ENCODE data around the gene EPB41L2.

Gene EPB41L2

GRCh38 chr6:130796313-130796905 lies 266.6 kb downstream of the EPB41L2 start:
- no peak for DNase-seq (ENCODE audit: low read depth)

GRCh38 chr6:130794738-130795137 lies 268.3 kb downstream of the EPB41L2 start:
- DNase-seq (ENCODE audit: low read depth), result no peak

DNA sequence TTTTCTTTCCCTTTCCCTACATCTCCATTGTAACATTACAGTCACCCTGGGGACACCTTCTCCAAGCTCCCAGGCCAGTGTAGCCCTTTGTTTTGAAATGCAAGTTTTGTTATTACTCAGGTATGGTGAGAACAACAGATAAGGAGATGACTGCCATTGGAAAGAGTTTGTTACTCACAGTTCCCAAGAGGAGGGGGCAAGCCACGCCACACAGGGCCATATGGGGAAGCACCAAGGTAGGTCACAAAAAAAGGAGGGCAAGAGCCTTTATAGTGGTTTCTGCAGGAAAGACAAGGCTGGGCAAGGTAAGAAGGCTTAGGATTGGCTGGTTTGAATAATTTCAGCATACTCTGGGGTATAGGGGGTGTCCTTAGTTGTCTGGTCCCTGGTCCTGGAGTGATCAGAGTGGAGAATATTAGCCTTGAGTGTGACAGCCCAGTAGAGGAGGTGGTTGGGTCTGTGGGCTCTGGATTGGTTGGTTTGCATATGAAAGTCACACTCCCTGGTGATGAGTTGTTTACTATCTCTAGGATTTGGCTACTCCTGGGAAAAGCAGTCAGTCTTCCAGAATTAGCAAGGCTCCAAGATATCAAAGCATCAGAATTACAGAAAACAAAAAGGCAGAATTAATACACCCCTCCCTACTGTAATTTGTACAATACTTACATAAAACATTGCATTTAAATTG lies 268.9 kb downstream of the EPB41L2 start:
- DNase-seq (ENCODE audit: low read depth), result no peak
